ENCODE results near the gene RNF212B.

DNA sequence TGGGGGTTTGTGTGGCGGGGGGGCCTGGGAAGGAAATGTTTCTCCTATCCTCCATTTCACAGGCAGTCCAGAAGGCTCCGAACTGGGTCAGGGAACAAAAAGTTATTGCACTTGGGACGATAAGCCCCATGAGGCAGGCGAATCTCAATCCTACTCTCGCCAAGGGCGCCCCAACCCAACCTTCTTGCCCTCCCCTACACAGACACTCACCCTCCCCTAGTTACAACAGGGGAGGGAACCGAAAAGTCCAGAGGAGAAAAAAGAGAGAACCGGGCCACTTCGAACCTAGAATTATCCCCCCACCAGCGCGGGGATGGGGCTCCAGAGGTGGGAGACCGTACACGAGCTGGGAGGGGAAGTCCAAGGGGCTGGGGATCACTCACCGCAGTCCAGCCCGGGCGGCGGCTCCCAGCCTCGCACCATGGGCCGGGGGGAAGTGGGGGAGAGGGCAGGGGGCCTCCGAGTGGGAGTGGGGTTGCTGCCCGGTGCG is 47.8 kb downstream of the RNF212B start:
- TF ChIP-seq CTCF (IDR thresholded peaks at IDR 0.05; ENCODE audit: poor library complexity, severe bottlenecking) (no peak), REST (IDR thresholded peaks at IDR 0.05; ENCODE audit: borderline replicate concordance) (no peak), SMC3 (conservative IDR thresholded peaks at IDR 0.05; ENCODE audit: poor library complexity) (no peak), POLR2AphosphoS5 (IDR thresholded peaks at IDR 0.05) (no peak), EZH2 (IDR thresholded peaks at IDR 0.05; ENCODE audit: borderline replicate concordance, insufficient read depth, low read length, poor library complexity, severe bottlenecking) (no peak), MXI1 (conservative IDR thresholded peaks at IDR 0.05; ENCODE audit: poor library complexity, severe bottlenecking) (no peak), TAF1 (IDR thresholded peaks at IDR 0.05; ENCODE audit: low read depth) (no peak)
